ENCODE measurements around the gene ACSM4.

- TF ChIP-seq, protein P1, sequence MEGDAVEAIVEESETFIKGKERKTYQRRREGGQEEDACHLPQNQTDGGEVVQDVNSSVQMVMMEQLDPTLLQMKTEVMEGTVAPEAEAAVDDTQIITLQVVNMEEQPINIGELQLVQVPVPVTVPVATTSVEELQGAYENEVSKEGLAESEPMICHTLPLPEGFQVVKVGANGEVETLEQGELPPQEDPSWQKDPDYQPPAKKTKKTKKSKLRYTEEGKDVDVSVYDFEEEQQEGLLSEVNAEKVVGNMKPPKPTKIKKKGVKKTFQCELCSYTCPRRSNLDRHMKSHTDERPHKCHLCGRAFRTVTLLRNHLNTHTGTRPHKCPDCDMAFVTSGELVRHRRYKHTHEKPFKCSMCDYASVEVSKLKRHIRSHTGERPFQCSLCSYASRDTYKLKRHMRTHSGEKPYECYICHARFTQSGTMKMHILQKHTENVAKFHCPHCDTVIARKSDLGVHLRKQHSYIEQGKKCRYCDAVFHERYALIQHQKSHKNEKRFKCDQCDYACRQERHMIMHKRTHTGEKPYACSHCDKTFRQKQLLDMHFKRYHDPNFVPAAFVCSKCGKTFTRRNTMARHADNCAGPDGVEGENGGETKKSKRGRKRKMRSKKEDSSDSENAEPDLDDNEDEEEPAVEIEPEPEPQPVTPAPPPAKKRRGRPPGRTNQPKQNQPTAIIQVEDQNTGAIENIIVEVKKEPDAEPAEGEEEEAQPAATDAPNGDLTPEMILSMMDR (CRISPR knock-in tag; IDR thresholded peaks at IDR 0.05), result no peak
- no peak for TF ChIP-seq BRF2 (CRISPR knock-in tag; IDR thresholded peaks at IDR 0.05)
Measured at GRCh38 chr12:7310070-7310469, 6.2 kb downstream of the ACSM4 start.

Data from HepG2 (cell line).